HG02840 (cell line): ENCODE measurements around the gene KRT6A.
"Not testable (repeated sequence)": the region's sequence is repeated elsewhere in the genome, so short reads cannot be mapped to it uniquely, and the experiment has no call there.

Experiments used
- ATAC-seq: cut with Tn5 transposase; IDR thresholded peaks from one replicate; pipeline ENCODE4 v1.9.1; 2021; ENCODE audit warnings: mild to moderate bottlenecking, moderate library complexity, moderate number of reproducible peaks; ENCODE audit not compliant: unreplicated experiment, low FRiP score

The KRT6A gene

DNA sequence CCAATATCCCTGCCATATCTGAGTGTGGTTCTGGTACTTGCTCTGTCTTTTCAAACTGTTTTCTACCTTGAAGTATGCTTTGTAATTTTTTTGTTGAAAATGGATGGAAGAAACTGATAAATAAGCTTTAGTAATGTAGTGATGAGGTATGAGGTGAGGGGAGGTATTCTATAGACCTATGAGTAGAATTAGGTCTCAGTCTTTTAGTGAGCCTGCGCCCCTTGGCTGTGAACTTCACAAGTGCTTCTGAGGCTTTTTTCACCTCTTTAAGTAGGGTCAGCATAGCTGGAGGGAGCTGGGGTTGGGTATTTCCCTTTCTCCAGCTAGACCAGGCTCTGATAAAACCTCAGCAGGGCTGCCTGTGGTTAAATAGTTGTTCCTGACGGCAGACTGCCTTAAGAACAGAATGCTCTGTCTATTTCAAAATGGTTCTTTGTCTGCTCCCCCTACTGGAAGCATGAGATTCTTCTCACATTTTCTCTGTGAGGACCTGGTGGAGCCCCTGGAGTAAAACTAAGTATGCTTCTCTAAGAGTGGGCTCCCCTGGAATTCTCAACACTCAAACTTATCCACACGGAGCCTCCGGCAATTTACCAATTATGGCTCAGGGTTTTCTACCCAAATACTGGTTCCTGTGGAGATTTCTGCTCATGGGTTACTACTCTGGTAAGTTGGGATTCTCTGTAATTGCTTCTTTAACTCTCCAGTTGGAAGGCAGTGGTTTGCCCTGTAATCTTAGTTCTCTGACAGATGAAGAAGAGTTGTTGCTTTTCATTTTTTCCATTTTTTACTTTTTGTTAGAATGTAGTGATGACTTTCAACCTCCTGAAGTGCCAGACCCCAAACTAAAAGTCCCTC is 14.0 kb upstream of the KRT6A start:
- no peak for ATAC-seq

DNA sequence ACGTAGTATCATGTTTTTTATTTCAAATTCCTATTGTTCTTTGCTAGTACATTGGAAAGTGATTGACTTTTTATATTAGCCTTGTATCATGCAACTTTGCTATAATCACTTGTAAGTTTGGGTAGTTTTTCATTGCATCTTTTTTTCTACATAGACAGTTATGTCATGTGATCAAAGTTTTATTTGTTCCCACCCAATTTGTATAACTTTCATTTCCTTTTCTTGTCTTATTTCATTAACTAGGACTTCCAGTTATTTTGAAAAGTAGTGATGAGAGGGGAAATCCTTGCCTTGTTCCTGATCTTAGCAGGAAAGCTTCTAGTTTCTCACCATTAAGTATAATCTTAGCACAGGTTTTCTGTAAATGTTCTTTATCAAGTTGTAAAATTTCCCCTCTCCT is 9.8 kb upstream of the KRT6A start:
- ATAC-seq = no peak

DNA sequence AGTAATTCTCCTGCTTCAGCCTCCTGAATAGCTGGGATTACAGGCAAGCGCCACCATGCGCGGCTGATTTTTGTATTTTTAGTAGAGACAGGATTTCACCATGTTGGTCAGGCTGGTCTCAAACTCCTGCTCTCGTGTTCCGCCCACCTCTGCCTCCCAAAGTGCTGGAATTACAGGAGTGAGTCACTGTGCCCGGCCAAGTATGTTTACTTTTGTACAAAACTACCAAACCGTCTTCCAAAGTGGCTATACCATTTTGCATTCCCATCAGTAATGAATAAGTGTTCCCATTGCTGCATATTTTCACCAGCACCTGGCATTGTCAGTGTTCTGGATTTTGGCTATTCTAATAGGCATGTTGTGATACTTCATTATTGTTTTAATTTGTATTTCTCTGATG is 8.4 kb upstream of the KRT6A start:
- no peak for ATAC-seq

- not testable (repeated sequence) for ATAC-seq
These were observed 7.5 kb upstream of the KRT6A start for GRCh38 chr12:52500574-52500973.

DNA sequence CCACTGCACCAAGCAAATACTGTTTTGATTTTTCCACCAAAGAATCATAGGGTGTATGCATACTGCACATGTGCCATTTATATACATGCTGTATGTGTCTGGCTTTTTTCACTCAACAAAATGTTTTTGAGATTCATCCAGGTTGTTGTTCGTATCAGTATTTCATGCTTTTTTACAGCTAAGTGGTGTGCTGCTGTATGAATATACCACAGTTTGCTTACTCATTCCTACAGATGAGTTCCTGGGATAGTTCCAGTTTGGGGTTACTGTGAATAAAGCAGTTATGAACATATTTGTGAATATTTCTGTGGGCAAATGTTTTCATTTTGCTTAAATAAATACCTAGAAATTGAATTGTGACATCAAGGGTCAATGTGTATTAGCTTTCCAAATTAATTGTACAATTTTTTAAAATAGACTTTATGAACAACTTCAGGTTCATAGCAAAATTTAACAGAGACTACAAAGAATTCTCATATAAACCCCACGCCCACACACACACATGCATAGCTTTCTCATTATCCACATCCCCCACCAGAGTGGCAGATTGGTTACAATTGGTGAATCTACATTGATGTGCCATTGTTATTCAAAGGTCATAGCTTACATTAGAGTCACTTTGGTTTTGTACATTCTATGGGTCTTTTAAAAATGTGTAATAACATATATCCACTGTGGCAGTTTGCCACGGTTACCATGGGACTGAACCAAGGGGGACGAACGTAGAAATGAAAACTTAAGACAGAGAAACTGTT is 6.9 kb upstream of the KRT6A start:
- ATAC-seq = no peak

- no peak for ATAC-seq
These were observed 5.9 kb upstream of the KRT6A start for GRCh38 chr12:52498946-52499345.

DNA sequence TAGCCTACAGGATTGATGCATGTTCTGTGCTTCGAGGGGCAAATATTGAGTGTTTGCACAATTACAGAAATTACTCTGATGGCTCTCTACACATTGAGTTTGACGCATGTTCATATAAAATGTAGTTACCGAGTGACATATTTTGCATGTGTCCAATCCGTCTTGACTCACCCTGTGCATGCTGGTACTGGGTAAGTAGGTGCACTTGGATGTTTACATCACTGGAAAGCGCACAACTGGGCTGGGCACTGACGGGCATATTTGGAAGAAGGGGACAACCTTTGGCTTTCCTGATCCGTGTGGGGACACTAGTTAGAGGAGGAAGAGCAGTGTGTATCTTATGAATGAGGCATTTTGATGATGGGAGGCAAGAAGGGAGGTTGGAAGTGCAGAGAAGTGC is 4.9 kb upstream of the KRT6A start:
- no peak for ATAC-seq

GRCh38 chr12:52496590-52497071 is 3.6 kb upstream of the KRT6A start:
- no peak for ATAC-seq

- no peak for ATAC-seq
These were observed 3.0 kb upstream of the KRT6A start for GRCh38 chr12:52496054-52496453.

- no peak for ATAC-seq
These were observed 2.3 kb upstream of the KRT6A start for GRCh38 chr12:52495389-52495788.

DNA sequence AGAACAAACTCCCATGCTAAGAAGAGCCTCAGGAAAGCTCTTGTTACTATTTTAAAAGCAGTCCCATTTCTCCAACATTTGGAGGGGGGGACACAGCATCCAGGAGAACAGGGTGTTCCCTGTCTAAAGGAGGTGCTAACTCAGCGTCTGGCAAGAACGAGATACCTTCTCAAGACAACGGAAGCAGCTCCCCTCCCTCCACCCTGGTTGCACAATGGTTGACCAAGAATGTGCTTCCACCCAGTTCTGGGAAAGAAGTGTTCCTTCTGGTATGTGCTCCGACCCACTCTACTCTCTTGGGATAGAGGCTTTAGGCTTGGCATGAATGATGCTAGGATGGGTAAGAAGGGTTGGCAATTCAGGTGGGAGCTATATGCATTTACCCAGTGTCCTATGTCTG is 1.5 kb upstream of the KRT6A start:
- ATAC-seq = no peak

- no peak for ATAC-seq
These were observed 1.0 kb upstream of the KRT6A start for GRCh38 chr12:52494100-52494499.

GRCh38 chr12:52492405-52492804 is 652 bp downstream of the KRT6A start:
- not testable (repeated sequence) for ATAC-seq

DNA sequence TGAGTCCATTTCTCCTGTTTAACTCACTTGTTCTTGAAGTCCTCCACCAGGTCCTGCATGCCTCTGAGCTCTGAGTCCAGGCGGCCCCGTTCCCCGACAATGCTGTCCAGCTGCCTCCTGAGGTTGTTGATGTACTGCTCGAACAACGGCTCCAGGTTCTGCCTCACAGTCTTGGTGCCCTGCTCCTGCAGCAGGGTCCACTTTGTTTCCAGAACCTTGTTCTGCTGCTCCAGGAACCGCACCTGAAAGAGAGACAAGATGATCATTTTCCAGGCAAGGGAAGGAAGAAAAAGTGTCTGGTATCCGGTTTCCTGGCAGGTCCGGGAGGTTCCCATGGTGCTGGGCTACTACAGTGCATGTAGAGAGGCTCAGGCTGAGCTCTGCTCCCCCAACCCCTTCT is 1.6 kb downstream of the KRT6A start:
- ATAC-seq = not testable (repeated sequence)

- no peak for ATAC-seq
These were observed 4.3 kb downstream of the KRT6A start for GRCh38 chr12:52488736-52489135.

- not testable (repeated sequence) for ATAC-seq
These were observed 5.2 kb downstream of the KRT6A start for GRCh38 chr12:52487744-52488443.

- no peak for ATAC-seq
These were observed 5.8 kb downstream of the KRT6A start for GRCh38 chr12:52487211-52487610.

DNA sequence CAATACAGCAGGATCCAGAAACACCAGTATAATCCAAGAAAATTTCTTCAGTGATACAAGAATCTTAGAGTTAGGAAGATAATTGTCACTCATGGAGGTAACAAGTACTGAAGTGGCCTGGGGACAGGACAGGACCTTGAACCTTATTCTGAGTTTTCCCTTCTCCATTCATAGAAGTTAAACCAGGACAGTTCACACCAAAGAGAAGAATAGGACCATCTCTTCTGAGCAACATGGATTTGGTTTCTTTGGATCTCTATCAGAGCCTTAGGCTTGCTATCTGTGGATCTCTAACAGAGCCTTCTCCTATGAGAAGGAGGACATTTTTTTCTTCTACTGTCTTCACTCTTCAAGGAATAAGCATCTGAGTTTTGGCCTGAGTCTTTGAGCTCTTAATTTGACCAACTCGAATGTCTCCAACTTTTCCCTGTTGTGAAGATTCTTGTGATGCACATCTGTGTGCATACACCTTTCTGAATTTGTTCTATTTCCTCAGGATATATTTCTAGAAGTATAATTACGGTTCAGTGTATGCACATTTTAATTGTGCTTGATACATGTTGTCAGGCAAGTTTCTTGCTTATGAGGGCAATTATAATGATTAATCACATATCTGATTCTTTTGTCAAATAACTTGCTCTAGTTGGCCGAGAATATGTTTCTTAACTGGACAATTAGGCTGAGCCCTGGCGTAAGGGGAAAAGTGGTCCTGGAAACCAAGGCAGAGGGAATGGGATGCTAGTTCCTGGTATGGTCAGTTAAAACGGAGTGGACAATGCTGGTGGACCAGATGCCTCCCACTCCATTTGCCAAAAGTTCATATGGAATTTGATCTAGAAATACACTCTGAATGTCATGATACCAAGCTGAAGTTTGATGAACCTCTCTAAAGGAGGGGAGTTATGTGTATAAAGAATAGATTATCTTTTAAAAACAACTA is 6.6 kb downstream of the KRT6A start:
- no peak for ATAC-seq

- ATAC-seq = no peak
These were observed 13.0 kb downstream of the KRT6A start for GRCh38 chr12:52480073-52480472.

GRCh38 chr12:52477651-52478050 is 15.4 kb downstream of the KRT6A start:
- no peak for ATAC-seq
